ENCODE measurements around the gene BAHCC1.

Gene BAHCC1

GRCh38 chr17:81384929-81385319 lies 10.3 kb upstream of the BAHCC1 start:
- Histone ChIP-seq H3K9me3 (ENCODE audit: insufficient read depth, low read depth, low read length) (no peaks in the 10 kb centered on the region), H4K20me1 (ENCODE audit: insufficient read depth, low read length, poor library complexity, severe bottlenecking) (peaks cover 4% of the 10 kb centered on the region), H3K9me2 (replicated peaks; ENCODE audit: low read depth, low read length) (no peaks in the 10 kb centered on the region), H3K9ac (ENCODE audit: low read depth, low read length, poor library complexity, severe bottlenecking) (no peak overlapping the region), H2AFZ (ENCODE audit: low read length) (no peak overlapping the region), H3K4me1 (ENCODE audit: insufficient read depth, low read length, poor library complexity, severe bottlenecking) (peaks cover 37% of the 10 kb centered on the region), H3K4me3 (ENCODE audit: low read length, poor library complexity, severe bottlenecking) (no peak overlapping the region), H3K27me3 (ENCODE audit: insufficient read depth, low read length, poor library complexity, severe bottlenecking) (no peaks in the 10 kb centered on the region), H3K36me3 (ENCODE audit: insufficient read depth, low read length) (no peaks in the 10 kb centered on the region), H3K4me2 (ENCODE audit: low read depth, low read length, poor library complexity, severe bottlenecking) (no peak overlapping the region), H3F3A (ENCODE audit: low read depth) (no peaks in the 10 kb centered on the region), H3K79me2 (ENCODE audit: insufficient read depth, low read length) (peaks cover 36% of the 10 kb centered on the region)
- TF ChIP-seq EZH2phosphoT487 (IDR thresholded peaks at IDR 0.05; ENCODE audit: borderline replicate concordance), result no peak
- TF ChIP-seq CTCF (conservative IDR thresholded peaks at IDR 0.05; ENCODE audit: low read length), result no peak

GRCh38 chr17:81385320-81386111 lies 9.7 kb upstream of the BAHCC1 start:
- Histone ChIP-seq H3K4me1 (ENCODE audit: insufficient read depth, low read length, poor library complexity, severe bottlenecking) (peaks cover 42% of the 10 kb centered on the region), H3K27me3 (ENCODE audit: insufficient read depth, low read length, poor library complexity, severe bottlenecking) (no peaks in the 10 kb centered on the region), H2AFZ (ENCODE audit: low read length) (no peak overlapping the region), H3K36me3 (ENCODE audit: insufficient read depth, low read length) (no peaks in the 10 kb centered on the region), H4K20me1 (ENCODE audit: insufficient read depth, low read length, poor library complexity, severe bottlenecking) (peaks cover 4% of the 10 kb centered on the region), H3K9ac (ENCODE audit: low read depth, low read length, poor library complexity, severe bottlenecking) (peak overlapping the region; percentile 97), H3K4me3 (ENCODE audit: low read length, poor library complexity, severe bottlenecking) (peak overlapping the region; percentile 80), H3F3A (ENCODE audit: low read depth) (no peaks in the 10 kb centered on the region), H3K4me2 (ENCODE audit: low read depth, low read length, poor library complexity, severe bottlenecking) (peak overlapping the region; percentile 96), H3K79me2 (ENCODE audit: insufficient read depth, low read length) (peaks cover 42% of the 10 kb centered on the region), H3K9me2 (replicated peaks; ENCODE audit: low read depth, low read length) (no peaks in the 10 kb centered on the region), H3K9me3 (ENCODE audit: insufficient read depth, low read depth, low read length) (no peaks in the 10 kb centered on the region)
- TF ChIP-seq CTCF (conservative IDR thresholded peaks at IDR 0.05; ENCODE audit: low read length) (no peak), EZH2phosphoT487 (IDR thresholded peaks at IDR 0.05; ENCODE audit: borderline replicate concordance) (no peak)

- H3K36me3 ChIP-seq (ENCODE audit: insufficient read depth, low read length), result no peaks in the 10 kb centered on the region
- peak overlapping the region; percentile 80 for H3K4me3 ChIP-seq (ENCODE audit: low read length, poor library complexity, severe bottlenecking)
- TF ChIP-seq CTCF (conservative IDR thresholded peaks at IDR 0.05; ENCODE audit: low read length) (no peak), EZH2phosphoT487 (IDR thresholded peaks at IDR 0.05; ENCODE audit: borderline replicate concordance) (no peak)
- H3F3A ChIP-seq (ENCODE audit: low read depth), result no peaks in the 10 kb centered on the region
- no peaks in the 10 kb centered on the region for H3K9me2 ChIP-seq (replicated peaks; ENCODE audit: low read depth, low read length)
- H3K4me2 ChIP-seq (ENCODE audit: low read depth, low read length, poor library complexity, severe bottlenecking), result peak overlapping the region; percentile 96
- H4K20me1 ChIP-seq (ENCODE audit: insufficient read depth, low read length, poor library complexity, severe bottlenecking), result peaks cover 8% of the 10 kb centered on the region
- peaks cover 49% of the 10 kb centered on the region for H3K4me1 ChIP-seq (ENCODE audit: insufficient read depth, low read length, poor library complexity, severe bottlenecking)
- no peaks in the 10 kb centered on the region for H3K27me3 ChIP-seq (ENCODE audit: insufficient read depth, low read length, poor library complexity, severe bottlenecking)
- H3K9me3 ChIP-seq (ENCODE audit: insufficient read depth, low read depth, low read length), result no peaks in the 10 kb centered on the region
- H3K9ac ChIP-seq (ENCODE audit: low read depth, low read length, poor library complexity, severe bottlenecking), result peak overlapping the region; percentile 97
- H2AFZ ChIP-seq (ENCODE audit: low read length), result no peak overlapping the region; the same call in 1 of the 2 replicates
- peaks cover 49% of the 10 kb centered on the region for H3K79me2 ChIP-seq (ENCODE audit: insufficient read depth, low read length)
Observed at GRCh38 chr17:81386141-81386645, 9.1 kb upstream of the BAHCC1 start.
